CD14-positive monocyte (primary cell): ENCODE data around the gene LYSMD3. TPM values are rescaled to one million over a fixed set of nuclear protein-coding genes. Genes with fewer than 3 reads are reported as not detected.

ENCODE experiments used
- DNase-seq, 3 donors: peaks; one replicate each; pipeline ENCODE4 v3.0.0-alpha.2; 2011 to 2022
- H2AFZ ChIP-seq: 2 replicates; pipeline ENCODE4 v1.6.0; 2012; ENCODE audit warnings: mild to moderate bottlenecking, low read depth, low read length, inconsistent platforms; ENCODE audit not compliant: insufficient read depth, poor library complexity, severe bottlenecking
- H3K27ac ChIP-seq, 2 donors: 1 replicate in 1 of 2; 2 replicates in 1 of 2; pipeline ENCODE4 v1.5.1; 2012 to 2013; ENCODE audit warnings: low read length in 2 of 2, control low read depth in 1 of 2, inconsistent platforms in 1 of 2, low read depth in 1 of 2, mild to moderate bottlenecking in 1 of 2
- H3K27me3 ChIP-seq, 2 donors: one replicate each; pipeline versions ENCODE4 v1.6.0 to v1.6.1; 2011 to 2013; ENCODE audit warnings: low read length in 2 of 2; ENCODE audit not compliant: control insufficient read depth in 2 of 2, insufficient read depth in 2 of 2
- H3K36me3 ChIP-seq, 2 donors: replicated peaks in 1 of 2; 1 replicate in 1 of 2; 2 replicates in 1 of 2; pipeline versions ENCODE4 v1.5.1 to v1.6.1; 2012 to 2013; ENCODE audit warnings: low read length in 2 of 2, control low read depth in 1 of 2, inconsistent platforms in 1 of 2, mild to moderate bottlenecking in 1 of 2; ENCODE audit not compliant: insufficient read depth in 2 of 2, control insufficient read depth in 1 of 2
- H3K4me1 ChIP-seq, 2 donors: 1 replicate in 1 of 2; 2 replicates in 1 of 2; pipeline versions ENCODE4 v1.5.1 to v1.6.1; 2012 to 2013; ENCODE audit warnings: low read length in 2 of 2, control low read depth in 1 of 2, inconsistent platforms in 1 of 2, mild to moderate bottlenecking in 1 of 2, moderate library complexity in 1 of 2; ENCODE audit not compliant: insufficient read depth in 2 of 2, control insufficient read depth in 1 of 2
- H3K4me2 ChIP-seq: replicated peaks from 2 replicates; pipeline ENCODE3; 2012; ENCODE audit warnings: low read length, moderate library complexity, mild to moderate bottlenecking; ENCODE audit not compliant: poor library complexity, severe bottlenecking; ENCODE audit errors: extremely low read depth
- H3K4me3 ChIP-seq, 3 experiments: fragments of 200-600 bp in 1 of 3; sonication (generic) in 1 of 3; replicated peaks in 1 of 3; 1 replicate in 2 of 3; 2 replicates in 1 of 3; pipeline ENCODE4 v1.5.1; 2011 to 2013; ENCODE audit warnings: low read length in 3 of 3, mild to moderate bottlenecking in 3 of 3, control low read depth in 2 of 3, low read depth in 2 of 3, inconsistent platforms in 1 of 3, moderate library complexity in 1 of 3
- H3K79me2 ChIP-seq: 2 replicates; pipeline ENCODE4 v1.6.0; 2012; ENCODE audit warnings: mild to moderate bottlenecking, control low read depth, inconsistent platforms, low read length, moderate library complexity; ENCODE audit not compliant: insufficient read depth
- H3K9ac ChIP-seq: 2 replicates; pipeline ENCODE4 v1.6.0; 2017; ENCODE audit warnings: low read length, mild to moderate bottlenecking; ENCODE audit not compliant: insufficient read depth, poor library complexity, severe bottlenecking
- H3K9me3 ChIP-seq, 2 donors: replicated peaks in 1 of 2; 1 replicate in 1 of 2; 2 replicates in 1 of 2; pipeline versions ENCODE4 v1.5.1 to v1.6.1; 2012 to 2013; ENCODE audit warnings: low read length in 2 of 2, control low read depth in 1 of 2; ENCODE audit not compliant: control insufficient read depth in 1 of 2, insufficient read depth in 1 of 2
- H4K20me1 ChIP-seq: 2 replicates; pipeline ENCODE4 v1.6.0; 2012; ENCODE audit warnings: mild to moderate bottlenecking, low read length, control low read depth, moderate library complexity; ENCODE audit not compliant: insufficient read depth
- H3K27ac Mint-ChIP-seq, 7 donors: one replicate each; pipeline ENCODE4 v1.8.0; 2020; ENCODE audit warnings: mild to moderate bottlenecking in 7 of 7, mixed read lengths in 7 of 7, moderate library complexity in 6 of 7, inconsistent platforms in 2 of 7
- H3K27me3 Mint-ChIP-seq, 3 donors: one replicate each; pipeline ENCODE4 v1.8.0; 2021 to 2022; ENCODE audit warnings: low read depth in 3 of 3, mild to moderate bottlenecking in 3 of 3, mixed read lengths in 3 of 3, moderate library complexity in 3 of 3, inconsistent platforms in 1 of 3
- H3K36me3 Mint-ChIP-seq, 2 donors: one replicate each; pipeline ENCODE4 v1.8.0; 2020; ENCODE audit warnings: mixed read lengths in 2 of 2, inconsistent platforms in 1 of 2, mild to moderate bottlenecking in 1 of 2
- H3K4me1 Mint-ChIP-seq: one replicate; pipeline ENCODE4 v1.8.0; 2020; ENCODE audit warnings: mild to moderate bottlenecking, mixed read lengths
- H3K4me3 Mint-ChIP-seq, 2 donors: one replicate each; pipeline ENCODE4 v1.8.0; 2020; ENCODE audit warnings: mild to moderate bottlenecking in 2 of 2, mixed read lengths in 2 of 2, moderate library complexity in 1 of 2
- H3K9me3 Mint-ChIP-seq, 7 donors: one replicate each; pipeline ENCODE4 v1.8.0; 2020 to 2022; ENCODE audit warnings: mixed read lengths in 7 of 7, mild to moderate bottlenecking in 6 of 7, moderate library complexity in 6 of 7, inconsistent platforms in 2 of 7
- WGBS: methylation state at CpG from one replicate; pipeline ENCODE4 v1.1.5; 2013; ENCODE audit warnings: missing lambda C conversion rate; ENCODE audit not compliant: insufficient coverage; 5-methylcytosine and 5-hydroxymethylcytosine counted together
- intact Hi-C, 2 donors: fragments of 100-400 bp; cut with micrococcal nuclease; formaldehyde crosslinking; loops; one replicate each; pipeline versions ENCODE4 v1.15.0 to v1.15.1; 2023
- polyA plus RNA-seq, 3 donors: library from polyadenylated mRNA; depleted of rRNA in 1 of 3; unstranded in 2 of 3; stranded (reverse) in 1 of 3; fragments of 300-500 nt in 2 of 3; fragments of >200 nt in 1 of 3; fragmentation: Illumina TruSeq in 2 of 3; gene quantifications; 1 replicate in 2 of 3; 2 replicates in 1 of 3; pipeline ENCODE4 v1.2.3, GENCODE V29; 2012 to 2021
- TF ChIP-seq, protein P1 (sequence below): fragments of 200-600 bp; IDR thresholded peaks from one replicate; pipeline ENCODE4 v1.8.0; 2022; ENCODE audit warnings: antibody characterized with exemption, mild to moderate bottlenecking

LYSMD3 gene
- polyA plus RNA-seq, 3 donors: 6.0 to 12.1 (median 8.4) TPM

DNA sequence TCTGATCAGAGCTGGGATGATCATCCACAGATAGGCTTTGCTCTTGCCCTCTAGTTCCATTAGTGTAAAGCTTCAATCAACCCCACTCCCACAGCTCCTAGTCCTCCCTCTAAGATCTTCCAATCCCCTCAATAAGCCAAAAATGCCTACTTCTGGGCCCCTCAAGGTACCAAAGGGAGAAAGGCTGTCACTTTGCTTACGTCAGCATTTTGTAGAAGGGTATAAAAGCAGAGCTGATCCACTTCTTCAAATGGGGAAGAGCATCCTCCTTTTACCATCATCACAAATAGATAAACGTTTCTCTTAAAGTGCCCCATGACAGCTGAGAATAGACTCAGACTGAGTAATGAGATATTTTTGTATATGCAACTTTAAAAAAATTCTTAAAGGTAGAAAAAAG is 16.1 kb upstream of the LYSMD3 start:
- Histone ChIP-seq H2AFZ (no peak overlapping the region), H4K20me1 (no peaks in the 10 kb centered on the region), H3K4me1 (peaks cover 0 to under 1% of the 10 kb centered on the region in 2 donors), H3K9ac (no peak overlapping the region), H3K4me3 (no peak overlapping the region), H3K36me3 (no peaks in the 10 kb centered on the region), H3K27ac (no peak overlapping the region), H3K9me3 (no peaks in the 10 kb centered on the region), H3K79me2 (no peaks in the 10 kb centered on the region), H3K4me2 (no peak overlapping the region), H3K27me3 (no peaks in the 10 kb centered on the region)
- Mint-ChIP-seq H3K27ac (no peak overlapping the region), H3K4me1 (peaks cover 9% of the 10 kb centered on the region), H3K4me3 (no peak overlapping the region), H3K9me3 (peaks cover 0 to 2% (median 0%) of the 10 kb centered on the region in 7 donors), H3K27me3 (peaks cover under 1 to 5% (median 3%) of the 10 kb centered on the region in 3 donors), H3K36me3 (no peaks in the 10 kb centered on the region)
- TF ChIP-seq, protein P1, sequence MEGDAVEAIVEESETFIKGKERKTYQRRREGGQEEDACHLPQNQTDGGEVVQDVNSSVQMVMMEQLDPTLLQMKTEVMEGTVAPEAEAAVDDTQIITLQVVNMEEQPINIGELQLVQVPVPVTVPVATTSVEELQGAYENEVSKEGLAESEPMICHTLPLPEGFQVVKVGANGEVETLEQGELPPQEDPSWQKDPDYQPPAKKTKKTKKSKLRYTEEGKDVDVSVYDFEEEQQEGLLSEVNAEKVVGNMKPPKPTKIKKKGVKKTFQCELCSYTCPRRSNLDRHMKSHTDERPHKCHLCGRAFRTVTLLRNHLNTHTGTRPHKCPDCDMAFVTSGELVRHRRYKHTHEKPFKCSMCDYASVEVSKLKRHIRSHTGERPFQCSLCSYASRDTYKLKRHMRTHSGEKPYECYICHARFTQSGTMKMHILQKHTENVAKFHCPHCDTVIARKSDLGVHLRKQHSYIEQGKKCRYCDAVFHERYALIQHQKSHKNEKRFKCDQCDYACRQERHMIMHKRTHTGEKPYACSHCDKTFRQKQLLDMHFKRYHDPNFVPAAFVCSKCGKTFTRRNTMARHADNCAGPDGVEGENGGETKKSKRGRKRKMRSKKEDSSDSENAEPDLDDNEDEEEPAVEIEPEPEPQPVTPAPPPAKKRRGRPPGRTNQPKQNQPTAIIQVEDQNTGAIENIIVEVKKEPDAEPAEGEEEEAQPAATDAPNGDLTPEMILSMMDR: no peak
- no peak for DNase-seq
- intact Hi-C loops: no loop called here
- no CpG with 5 or more reads among the region's 2 CpGs for WGBS

GRCh38 chr5:90542827-90543519 is 13.6 kb upstream of the LYSMD3 start:
- H3K4me1 ChIP-seq: no peaks in the 10 kb centered on the region
- no peaks in the 10 kb centered on the region for H3K27me3 ChIP-seq
- no peaks in the 10 kb centered on the region for H3K79me2 ChIP-seq
- H3K27ac ChIP-seq: no peak overlapping the region
- no peak overlapping the region for H3K4me2 ChIP-seq
- no peaks in the 10 kb centered on the region for H3K36me3 Mint-ChIP-seq
- H3K36me3 ChIP-seq: no peaks in the 10 kb centered on the region
- peaks cover 0 to 2% (median 0%) of the 10 kb centered on the region in 7 donors for H3K9me3 Mint-ChIP-seq
- no peak overlapping the region for H3K4me3 ChIP-seq
- H3K27me3 Mint-ChIP-seq: peaks cover 0 to 5% (median 5%) of the 10 kb centered on the region in 3 donors
- no peak overlapping the region for H2AFZ ChIP-seq
- no peak for DNase-seq
- H4K20me1 ChIP-seq: no peaks in the 10 kb centered on the region
- intact Hi-C loops: no loop called here
- TF ChIP-seq, protein P1: no peak
- H3K27ac Mint-ChIP-seq: no peak overlapping the region
- 100% methylated on average over 1 of the region's 4 CpGs for WGBS
- H3K4me3 Mint-ChIP-seq: no peak overlapping the region
- H3K4me1 Mint-ChIP-seq: no peaks in the 10 kb centered on the region
- no peak overlapping the region for H3K9ac ChIP-seq
- H3K9me3 ChIP-seq: no peaks in the 10 kb centered on the region
